LNCAP (cell line): ENCODE measurements around the gene FAM111B.

Experiments used
- CTCF ChIP-seq: fragments of 450-650 bp; IDR thresholded peaks from 2 replicates; pipeline ENCODE4 v1.5.1; 2017; ENCODE audit warnings: mild to moderate bottlenecking

Gene FAM111B

GRCh38 chr11:59173964-59174663, 67.1 kb downstream of the FAM111B start:
- no peak for TF ChIP-seq CTCF

- no peak for TF ChIP-seq CTCF
These were observed 67.6 kb downstream of the FAM111B start for GRCh38 chr11:59174664-59175033.

- TF ChIP-seq CTCF = no peak
These were observed 68.1 kb downstream of the FAM111B start for GRCh38 chr11:59175091-59175501.

GRCh38 chr11:59176330-59176729, 69.3 kb downstream of the FAM111B start:
- TF ChIP-seq CTCF = no peak
